DMS 273 (cell line): ENCODE results near the gene KCTD7.
"Not testable (repeated sequence)": the region's sequence is repeated elsewhere in the genome, so short reads cannot be mapped to it uniquely, and the experiment has no call there.

ENCODE experiments used
- DNase-seq: peaks from one replicate; lab custom pipeline; 2025; ENCODE audit not compliant: unreplicated experiment; lab: John Stamatoyannopoulos, UW

KCTD7 gene

DNA sequence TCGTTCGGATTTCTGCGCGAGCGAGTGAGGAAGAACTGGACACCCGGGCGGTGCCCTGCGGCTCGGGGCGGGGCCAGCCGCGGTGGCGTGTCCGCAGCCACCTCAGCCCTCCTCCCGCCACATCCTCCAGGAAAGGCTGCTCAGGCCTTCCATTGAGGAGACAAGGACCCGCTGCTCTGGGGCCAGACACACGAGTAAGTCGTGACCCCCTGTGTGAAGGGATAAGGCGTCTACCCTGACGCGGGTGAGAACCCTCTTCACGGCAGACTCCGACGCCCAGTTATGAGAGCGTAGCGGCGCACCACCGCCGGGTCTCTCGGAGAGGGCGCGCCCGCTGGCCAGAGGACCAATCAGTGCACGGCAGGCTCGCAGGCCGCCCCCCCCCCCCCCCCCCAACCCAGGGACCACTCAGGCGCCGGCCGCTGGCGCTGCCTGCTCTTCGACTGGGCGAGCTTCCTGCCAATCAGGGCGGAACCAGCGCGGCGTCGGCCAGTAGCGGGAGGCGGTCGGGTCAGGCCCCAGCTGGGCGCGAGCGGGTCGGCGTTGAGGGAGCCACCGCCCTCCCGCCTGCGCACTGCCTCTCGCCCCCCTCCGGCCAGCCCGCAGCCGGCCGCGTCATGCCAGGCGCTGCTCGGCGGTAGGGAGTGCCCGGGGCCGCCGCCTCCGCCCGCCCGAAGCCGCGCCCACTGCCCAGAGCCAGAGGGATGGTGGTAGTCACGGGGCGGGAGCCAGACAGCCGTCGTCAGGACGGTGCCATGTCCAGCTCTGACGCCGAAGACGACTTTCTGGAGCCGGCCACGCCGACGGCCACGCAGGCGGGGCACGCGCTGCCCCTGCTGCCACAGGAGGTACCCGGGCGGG, at the start of gene KCTD7:
Gene KCTD7 (plus strand): TSS at position 521 of the 861 bp plus-strand sequence. CDS start 184 bp downstream, at position 705.
- DNase-seq = peak; percentile 100

DNA sequence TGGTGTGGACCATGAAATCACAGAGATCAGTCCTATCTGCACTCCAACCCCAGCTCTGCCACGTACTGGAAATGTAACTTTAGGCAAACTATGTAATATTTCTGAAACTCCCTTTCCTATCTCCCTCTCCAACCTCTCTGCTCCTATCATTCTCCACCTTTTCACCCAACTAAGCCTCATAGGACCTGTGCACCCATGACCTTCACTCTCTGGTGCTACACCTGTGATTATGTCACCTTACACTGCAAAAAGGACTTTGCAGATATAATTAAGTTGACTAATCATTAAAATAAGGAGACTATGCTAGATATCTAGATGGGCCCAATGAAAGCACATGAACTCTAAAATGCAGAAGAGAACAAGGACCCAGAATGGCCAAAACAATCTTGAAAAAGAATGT, 48.3 kb upstream of the KCTD7 start:
- DNase-seq = not testable (repeated sequence)

DNA sequence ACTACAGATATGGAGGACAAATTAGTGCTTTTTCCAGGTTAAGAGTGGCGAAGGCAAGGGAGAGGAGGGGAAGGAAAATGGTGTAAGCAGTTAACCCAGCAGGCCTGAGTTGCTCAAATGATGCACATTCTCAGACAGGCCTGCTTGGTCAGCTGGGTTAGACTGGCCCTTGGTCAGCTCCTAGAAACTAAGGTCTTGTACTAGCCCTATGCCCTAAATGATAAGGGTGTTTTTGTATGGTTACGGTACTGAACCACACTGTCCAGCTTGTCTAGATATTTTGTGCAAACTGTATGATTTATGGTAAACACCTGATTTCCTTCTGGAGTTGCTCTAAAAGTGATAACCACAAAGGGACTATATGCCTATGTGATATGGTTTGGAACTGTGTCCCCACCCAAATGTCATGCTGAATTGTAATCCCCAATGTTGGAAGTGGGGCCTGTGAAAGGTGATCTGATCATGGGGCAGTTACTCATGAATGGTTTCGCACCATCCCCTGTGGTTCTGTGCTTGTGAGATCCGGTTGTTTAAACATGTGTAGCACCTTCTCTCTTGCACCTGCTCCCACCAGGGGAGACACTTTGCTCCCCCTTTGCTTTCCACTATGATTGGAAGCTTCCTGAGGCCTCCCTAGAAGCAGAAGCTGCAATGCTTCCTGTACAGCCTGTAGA, 45.7 kb upstream of the KCTD7 start:
- not testable (repeated sequence) for DNase-seq

DNA sequence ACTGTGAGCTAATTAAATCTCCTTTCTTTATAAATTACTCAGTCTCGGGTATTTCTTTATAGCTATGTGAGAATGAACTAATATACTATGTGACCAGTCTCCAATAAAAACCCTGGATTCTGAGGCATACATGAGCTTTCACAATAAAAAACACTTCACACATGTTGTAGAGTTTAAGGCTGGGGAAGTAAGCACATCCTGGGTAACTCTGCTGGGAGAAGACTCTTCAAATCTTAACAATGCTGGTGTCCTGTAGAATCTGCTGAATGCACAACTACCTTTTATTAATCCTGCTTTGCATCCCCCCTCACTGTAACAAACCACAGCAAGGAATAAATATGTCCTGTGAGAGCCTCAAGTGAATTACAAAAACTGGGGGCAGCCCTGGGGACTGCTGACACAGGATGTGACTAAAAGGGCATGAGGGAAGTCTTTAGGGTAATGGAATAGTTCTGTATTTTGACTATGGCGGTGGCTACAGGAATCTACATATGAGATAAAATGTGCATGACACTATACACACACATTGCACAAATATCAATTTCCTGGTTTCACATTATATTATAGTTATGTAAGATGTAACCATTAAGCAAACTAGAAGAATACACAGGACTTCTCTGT, 45.1 kb upstream of the KCTD7 start:
- no peak for DNase-seq

DNA sequence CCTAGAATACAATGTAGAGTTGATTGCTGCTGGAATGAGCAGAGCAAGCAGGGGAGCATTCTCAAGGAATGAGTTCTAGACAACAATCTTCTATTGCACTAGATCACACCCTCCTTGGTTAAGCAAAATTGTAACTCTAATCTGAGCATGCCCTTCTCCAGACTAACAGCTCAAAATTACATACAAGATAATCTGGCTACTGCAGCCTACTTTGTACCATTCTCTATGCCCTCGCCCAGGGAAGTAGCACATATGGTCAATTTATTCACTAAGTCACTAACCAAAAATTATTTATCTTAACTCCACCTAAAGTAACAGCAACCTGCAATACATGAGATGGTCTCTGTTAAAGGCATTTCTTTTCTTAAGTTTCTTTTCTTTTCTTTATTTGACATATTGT, 42.5 kb upstream of the KCTD7 start:
- no peak for DNase-seq

DNA sequence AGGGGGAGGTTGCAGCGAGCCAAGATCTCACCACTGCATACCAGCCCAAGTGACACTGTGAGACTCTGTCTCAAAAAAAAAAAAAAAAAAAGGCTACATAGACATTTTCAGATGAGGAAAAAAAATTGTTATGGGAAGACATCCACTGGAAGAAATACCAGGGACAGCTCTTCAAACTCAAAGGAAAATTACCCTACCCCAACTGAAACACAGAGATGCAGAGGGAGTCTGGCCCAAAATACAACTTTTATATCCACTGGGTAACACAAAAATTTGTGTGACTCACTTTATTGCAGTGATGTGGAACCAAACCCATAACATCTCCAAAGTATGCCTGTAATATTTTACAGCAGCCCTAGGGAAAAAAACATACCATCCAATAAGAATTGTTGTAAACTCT, 40.5 kb upstream of the KCTD7 start:
- not testable (repeated sequence) for DNase-seq

DNA sequence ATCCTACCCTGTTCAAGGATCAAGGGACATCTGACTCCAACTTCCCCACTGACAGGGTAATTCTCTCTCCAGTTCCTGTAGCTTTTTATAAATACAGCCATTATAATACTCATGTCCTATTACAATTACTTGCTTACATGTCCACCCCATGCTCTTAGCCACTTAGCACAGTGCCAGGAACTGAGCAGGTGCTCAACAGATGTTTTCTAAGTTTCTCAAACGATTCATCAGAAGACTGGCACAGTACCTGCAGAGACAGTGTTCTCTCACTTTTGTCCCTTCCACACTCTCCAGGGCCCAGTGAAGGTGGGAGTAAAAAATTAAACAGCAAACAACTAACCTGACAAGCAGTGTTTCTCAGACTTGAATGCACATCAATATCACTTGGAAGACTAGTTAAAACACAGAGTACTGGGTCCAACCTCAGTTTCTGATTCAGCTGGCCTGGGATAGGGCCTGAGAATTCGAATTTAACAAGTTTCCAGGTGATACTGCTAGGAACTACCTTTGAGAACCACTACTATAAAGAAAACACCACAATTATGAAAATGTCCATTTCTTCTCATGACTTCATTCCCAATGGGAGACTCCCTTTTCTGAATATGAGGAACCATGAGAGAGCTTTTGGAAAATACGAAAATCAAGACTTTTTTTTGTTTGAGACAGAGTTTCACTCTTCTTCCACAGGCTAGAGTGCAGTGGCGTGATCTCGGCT, 39.7 kb upstream of the KCTD7 start:
- DNase-seq = not testable (repeated sequence)

DNA sequence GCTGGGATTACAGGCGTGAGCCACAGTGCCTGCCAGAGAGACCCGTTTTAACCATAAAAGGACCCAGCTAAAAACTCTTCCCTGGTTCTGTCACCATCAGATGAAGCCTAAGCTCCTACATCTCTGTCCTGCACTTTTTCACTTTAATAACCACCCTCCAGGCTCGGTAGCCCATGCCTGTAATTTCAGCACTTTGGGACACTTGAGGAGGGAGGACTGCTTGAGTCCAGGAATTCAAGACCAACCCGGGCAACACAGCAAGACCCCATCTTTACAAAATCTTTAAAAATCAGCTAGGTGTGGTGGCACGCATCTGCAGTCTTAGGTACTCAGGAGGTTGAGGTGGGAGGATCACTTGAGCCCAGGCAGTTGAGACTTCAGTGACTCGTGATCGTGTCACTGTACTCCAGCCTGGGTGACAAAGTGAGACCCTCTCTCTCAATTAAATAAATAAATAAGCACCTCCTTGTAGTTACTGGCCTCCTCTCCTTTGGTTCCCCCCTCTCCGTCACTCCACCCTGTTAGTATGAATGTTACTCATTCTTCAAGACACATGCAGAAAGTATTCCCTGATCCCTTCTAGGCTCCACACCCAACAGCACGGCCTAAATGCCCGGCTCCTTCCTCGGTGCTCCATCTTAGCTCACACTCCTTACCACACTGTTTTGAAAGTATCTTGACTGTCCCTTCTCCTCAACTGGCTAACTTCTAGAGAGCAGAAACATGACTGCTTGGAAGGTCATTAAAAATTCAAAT, 38.2 kb upstream of the KCTD7 start:
- DNase-seq = not testable (repeated sequence)

DNA sequence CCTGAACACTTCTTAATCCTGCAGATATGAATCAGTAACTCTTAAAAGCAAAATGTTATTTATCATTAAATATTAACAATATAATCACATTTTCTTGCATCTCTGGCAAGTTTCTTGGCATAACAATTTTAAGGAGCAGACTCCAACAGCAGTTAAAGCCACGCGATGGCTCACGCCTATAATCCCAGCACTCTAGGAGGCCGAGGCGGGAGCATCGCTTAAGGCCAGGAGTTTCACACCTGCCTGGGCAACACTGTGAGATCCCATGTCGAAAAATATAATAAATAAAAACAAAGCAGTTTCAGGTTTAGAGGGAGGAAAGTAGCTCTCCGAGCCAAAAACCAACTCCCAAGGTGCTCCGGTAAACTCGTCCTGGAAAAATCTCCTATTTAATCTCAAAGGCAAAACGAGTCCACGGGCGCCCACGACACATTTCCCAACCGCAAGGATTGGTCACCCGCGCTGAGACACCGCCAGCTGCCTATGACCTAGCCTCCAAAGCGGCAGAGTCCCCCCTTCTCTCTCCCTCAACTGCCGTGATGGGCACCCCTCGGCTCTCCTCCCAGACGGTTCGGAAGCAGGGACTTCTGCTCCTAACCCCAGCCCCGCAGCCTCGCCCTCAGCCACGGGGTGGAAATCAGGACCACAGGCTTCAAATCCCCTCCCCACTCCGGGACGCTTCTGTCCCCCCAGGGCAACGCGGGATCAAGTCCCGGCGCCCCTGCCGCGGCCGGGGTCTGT, 37.5 kb upstream of the KCTD7 start:
- DNase-seq = peak; percentile 75

DNA sequence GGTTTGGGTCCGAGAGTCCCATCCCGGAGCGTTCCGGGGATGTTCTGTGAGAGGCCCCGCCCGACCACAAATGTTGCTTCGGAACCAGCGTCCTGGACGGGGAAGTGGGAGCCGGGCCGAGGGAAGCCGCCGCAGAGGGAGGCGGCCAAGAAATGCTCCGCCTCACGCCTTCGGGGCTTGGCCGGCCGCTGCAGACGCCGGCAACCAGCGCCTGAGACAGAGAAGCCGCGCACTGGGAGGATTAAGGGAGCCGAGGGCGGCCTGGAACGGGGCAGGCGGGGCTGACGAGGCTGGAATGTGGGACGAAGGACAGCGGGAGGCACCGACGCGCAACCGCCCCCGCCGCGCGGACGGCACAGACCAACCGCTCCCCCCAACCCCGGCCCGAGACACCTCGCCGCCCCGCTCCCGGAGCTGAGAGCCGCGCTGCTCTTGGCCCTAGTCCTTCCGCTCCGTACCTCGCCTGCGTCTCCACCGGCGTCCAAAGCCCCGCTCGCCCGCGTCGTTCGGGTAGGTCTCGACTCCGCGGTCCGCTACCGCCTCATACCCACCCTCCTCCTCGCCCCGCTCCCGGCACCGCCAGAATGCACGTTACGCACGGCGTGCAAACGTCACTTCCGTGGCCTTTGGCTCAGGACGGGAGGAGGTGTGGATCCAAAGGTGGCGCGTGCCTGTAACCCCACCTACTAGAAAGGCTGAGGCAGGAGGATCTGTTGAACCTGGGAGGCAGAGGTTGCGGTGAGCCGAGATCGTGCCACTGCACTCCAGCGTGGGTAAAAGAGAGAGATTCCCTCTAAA, 36.7 kb upstream of the KCTD7 start:
- DNase-seq = peak; percentile 98

DNA sequence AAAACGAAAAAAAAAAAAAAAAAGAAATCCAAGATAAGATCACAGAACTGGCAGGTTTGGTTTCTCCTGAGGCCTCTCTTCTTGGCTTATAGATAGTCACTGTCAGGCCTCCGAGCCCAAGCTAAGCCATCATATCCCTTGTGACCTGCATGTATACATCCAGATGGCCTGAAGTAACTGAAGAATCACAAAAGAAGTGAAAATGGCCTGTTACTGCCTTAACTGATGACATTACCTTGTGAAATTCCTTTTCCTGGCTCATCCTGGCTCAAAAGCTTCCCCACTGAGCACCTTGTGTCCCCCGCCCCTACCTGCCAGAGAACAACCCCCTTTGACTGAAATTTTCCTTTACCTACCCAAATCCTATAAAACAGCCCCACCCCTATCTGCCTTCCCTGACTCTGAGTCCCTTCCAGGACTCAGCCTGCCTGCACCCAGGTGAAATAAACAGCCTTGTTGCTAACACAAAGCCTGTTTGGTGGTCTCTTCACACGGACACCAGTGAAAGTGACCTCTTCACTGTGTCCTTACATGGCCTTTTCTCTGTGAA, 36.0 kb upstream of the KCTD7 start:
- DNase-seq = not testable (repeated sequence)

DNA sequence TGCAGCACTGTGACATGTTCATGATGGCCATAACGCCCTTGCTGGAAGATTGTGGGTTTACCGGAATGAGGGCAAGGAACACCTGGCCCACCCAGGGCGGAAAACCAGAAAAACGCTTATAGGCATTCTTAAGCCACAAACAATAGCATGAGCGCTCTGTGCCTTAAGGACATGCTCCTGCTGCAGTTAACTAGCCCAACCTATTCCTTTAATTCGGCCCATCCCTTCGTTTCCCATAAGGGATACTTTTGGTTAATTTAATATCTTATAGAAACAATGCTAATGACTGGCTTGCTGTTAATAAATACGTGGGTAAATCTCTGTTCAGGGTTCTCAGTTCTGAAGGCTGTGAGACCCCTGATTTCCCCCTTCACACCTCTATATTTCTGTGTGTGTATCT, 34.6 kb upstream of the KCTD7 start:
- DNase-seq = not testable (repeated sequence)

DNA sequence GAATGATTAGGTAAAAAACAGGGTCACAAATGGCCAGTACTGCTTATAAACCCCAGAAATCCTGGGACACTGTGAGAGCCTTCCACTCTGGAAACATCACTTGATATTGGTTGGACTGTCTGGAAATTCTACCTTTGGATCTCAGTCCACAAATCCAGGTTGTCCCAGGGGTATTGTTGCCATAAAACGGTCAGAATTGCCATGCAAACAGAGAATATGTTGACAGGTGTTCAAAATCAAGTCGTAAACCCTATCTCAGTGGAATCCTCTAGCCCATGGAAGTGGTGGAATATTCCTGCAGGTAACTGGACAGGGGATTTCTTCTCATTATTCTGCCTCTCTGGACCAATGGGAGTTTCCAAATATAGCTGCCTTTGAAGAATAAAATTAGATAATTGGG, 31.2 kb upstream of the KCTD7 start:
- no peak for DNase-seq

DNA sequence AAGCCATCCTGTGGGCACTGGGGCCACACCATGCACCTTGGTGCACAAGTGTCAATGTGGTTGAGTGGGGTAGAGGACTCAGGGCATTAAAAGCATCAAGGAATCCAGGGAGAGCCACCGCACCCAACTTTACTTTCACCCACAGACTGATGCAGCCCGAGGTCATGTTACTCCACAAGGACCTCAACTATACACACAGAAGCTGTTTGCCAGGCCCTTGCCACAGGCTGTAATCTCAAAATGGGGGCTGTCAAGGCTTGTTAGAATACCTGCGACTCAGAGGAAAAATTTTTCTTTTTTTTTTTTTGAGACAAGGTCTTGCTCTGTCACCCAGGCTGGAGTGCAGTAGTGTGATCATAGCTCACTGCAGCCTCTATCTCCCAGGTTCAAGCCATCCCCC, 26.5 kb upstream of the KCTD7 start:
- no peak for DNase-seq

DNA sequence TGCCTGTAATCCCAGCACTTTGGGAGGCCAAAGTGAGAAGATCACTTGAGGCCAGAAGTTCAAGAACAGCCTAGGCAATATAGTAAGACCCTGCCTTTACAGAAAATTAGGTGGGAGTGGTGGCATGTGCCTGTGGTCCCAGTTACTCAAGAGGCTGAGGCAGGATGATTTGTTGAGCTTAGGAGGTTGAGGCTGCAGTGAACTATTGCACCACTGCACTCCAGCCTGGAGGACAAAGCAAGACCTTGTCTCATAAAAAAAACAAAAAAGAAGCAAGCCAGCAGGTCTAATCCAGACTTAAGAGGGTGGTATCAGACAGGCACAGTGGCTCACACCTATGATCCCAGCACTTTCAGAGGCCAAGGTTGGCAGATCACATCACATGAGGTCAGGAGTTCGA, 24.5 kb upstream of the KCTD7 start:
- DNase-seq = no peak

DNA sequence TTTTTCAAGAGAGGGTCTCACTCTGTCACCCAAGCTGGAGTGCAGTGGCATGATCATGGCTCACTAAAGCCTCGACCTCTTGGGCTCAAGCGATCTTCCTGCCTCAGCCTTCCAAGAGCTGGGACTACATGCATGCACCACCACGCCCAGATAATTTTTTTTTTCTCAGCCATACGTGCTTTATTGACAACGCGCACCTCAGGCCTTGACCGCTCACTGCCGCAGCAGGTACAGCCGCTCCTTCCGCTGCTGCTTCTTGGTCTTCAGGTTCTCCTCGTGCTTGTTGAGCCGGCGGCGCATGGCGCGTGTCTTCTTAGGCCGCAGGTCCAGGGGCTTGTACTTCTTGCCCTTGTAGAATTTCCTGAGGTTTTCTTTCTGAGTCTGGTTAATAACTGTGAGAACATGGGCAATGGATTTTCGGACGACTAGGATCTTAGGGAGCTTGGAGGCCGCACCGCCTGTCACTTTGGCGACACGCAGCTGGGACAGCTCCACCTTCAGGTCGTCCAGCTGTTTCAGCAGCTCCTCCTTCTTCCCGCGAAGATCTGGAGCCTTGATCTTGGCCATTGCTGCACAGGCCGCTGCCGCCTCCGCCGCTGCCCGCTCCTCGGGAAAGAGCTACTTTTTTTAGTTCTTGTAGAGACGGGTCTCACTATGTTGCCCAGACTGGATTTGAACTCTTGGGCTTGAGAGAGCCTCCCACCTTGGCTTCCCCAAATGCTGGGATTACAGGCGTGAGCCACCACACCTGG, 22.0 kb upstream of the KCTD7 start:
- DNase-seq = not testable (repeated sequence)

DNA sequence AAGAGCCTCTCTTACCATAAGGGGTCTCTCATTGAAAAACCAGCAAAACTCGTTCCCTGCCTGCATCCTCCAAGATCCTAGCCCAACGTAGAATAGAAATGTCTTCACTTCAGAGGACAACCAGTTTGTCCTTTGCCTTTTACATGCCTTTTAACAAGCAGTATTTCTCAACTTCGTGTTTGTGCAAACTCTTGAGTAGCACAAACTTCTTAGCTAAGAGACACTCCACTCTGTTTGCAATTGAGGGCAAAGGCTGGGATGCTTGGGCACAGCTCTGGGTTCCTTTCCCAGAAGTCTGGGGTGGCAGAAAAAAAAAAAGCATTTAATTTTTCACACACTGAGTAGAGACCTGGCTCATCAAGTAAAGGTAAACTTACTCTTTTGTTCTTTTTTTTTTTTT, 19.5 kb upstream of the KCTD7 start:
- no peak for DNase-seq

DNA sequence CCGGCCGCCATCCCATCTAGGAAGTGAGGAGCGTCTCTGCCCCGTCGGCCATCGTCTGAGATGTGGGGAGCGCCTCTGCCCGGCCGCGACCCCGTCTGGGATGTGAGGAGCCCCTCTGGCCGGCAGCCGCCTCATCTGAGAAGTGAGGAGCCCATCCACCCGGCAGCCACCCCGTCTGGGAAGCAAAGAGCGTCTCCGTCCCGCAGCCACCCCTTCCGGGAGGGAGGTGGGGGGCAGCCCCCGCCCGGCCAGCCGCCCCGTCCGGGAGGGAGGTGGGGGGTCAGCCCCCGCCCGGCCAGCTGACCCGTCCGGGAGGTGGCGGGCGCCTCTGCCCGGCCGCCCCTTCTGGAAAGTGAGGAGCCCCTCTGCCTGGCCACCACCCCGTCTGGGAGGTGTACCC, 14.1 kb upstream of the KCTD7 start:
- not testable (repeated sequence) for DNase-seq
